ENCODE measurements around the gene SELPLG.
"Not testable (repeated sequence)": the region's sequence is repeated elsewhere in the genome, so short reads cannot be mapped to it uniquely, and the experiment has no call there.

The SELPLG gene

GRCh38 chr12:108657130-108657745 is 23.5 kb upstream of the SELPLG start:
- in situ Hi-C loops (cut with HindIII; ENCODE audit: low sequenced_read_pairs) = no loop called here

GRCh38 chr12:108656247-108656646 is 22.6 kb upstream of the SELPLG start:
- in situ Hi-C loops (cut with HindIII; ENCODE audit: low sequenced_read_pairs) = not testable (repeated sequence)

- in situ Hi-C loops (cut with HindIII; ENCODE audit: low sequenced_read_pairs) = not testable (repeated sequence)
These were observed 22.1 kb upstream of the SELPLG start for GRCh38 chr12:108655812-108656175.

DNA sequence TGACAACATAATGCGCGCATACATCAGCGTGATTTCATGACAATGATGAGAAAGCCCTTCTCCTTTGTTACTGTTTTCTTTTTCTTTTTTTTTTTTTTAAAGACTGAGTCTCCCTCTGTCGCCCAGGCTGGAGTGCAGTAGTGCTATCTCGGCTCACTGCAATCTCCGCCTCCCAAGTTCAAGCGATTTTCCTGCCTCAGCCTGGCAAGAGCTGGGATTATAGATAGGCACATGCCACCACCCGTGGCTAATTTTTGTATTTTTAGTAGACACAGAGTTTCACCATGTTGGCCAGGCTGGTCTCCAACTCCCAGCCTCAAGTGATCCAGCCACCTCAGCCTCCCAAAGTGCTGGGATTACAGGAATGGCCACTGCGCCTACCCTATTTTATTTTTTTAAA is 20.9 kb upstream of the SELPLG start:
- in situ Hi-C loops (cut with HindIII; ENCODE audit: low sequenced_read_pairs) = not testable (repeated sequence)

DNA sequence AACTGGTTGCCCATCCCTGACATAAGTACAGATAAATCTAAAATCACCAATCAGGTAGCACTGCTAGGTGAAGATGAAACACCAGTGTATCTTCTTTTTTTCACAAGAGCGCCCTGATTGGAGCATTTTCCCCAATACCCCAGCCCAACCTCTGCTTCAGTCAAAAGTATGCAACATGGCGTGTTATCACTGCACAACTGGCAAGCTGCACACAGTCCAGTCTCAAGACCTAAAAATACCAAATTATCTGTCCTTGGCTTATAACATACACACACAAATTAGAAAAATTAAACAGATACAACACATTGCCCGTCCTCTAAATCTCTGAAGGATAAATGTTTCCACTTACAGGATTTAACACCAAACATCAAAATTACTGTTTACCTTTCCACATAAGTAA is 20.2 kb upstream of the SELPLG start:
- in situ Hi-C loops (cut with HindIII; ENCODE audit: low sequenced_read_pairs) = no loop called here

- in situ Hi-C loops (cut with HindIII; ENCODE audit: low sequenced_read_pairs) = no loop called here
These were observed 19.4 kb upstream of the SELPLG start for GRCh38 chr12:108653082-108653516.

- in situ Hi-C loops (cut with HindIII; ENCODE audit: low sequenced_read_pairs) = no loop called here
These were observed 16.4 kb upstream of the SELPLG start for GRCh38 chr12:108650083-108650482.

GRCh38 chr12:108649669-108650068 is 16.0 kb upstream of the SELPLG start:
- in situ Hi-C loops (cut with HindIII; ENCODE audit: low sequenced_read_pairs) = no loop called here

DNA sequence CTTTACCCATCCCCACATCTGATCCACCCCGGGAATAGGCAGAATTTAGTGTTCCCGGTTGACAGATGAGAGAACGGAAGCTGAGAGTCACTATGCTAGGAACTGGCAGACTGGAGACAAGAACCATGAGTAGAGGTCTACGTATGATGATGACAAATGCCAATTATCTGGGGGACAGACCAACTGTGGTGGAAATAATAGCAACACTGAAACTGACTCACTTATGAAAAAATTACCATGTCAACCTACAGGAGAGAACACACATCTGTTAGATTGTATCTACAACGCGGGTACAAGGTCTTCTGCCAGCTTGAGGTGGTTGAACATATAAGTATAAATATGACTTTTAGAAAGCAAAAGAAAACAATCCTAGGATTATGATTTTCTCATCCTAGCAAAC is 15.4 kb upstream of the SELPLG start:
- in situ Hi-C loops (cut with HindIII; ENCODE audit: low sequenced_read_pairs) = no loop called here

DNA sequence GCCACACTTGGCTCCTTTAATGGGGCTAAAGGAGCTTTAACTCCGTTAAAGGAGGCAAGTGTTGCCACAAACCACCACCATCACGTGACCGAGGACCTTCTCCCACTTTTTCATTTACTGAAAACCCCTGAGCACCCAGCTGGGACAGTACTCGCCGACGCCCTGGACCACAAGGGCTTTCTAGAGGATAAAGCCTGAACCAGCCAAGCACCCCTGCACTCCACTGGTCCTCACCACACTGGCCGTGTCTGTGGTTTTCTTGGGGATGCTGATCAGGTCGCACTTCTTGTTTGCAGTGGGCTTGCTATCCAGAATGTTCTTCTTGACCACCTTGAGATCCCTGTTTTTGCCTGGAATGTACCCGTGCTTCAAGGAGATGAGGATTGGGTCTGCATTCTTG is 14.7 kb upstream of the SELPLG start:
- in situ Hi-C loops (cut with HindIII; ENCODE audit: low sequenced_read_pairs) = no loop called here

DNA sequence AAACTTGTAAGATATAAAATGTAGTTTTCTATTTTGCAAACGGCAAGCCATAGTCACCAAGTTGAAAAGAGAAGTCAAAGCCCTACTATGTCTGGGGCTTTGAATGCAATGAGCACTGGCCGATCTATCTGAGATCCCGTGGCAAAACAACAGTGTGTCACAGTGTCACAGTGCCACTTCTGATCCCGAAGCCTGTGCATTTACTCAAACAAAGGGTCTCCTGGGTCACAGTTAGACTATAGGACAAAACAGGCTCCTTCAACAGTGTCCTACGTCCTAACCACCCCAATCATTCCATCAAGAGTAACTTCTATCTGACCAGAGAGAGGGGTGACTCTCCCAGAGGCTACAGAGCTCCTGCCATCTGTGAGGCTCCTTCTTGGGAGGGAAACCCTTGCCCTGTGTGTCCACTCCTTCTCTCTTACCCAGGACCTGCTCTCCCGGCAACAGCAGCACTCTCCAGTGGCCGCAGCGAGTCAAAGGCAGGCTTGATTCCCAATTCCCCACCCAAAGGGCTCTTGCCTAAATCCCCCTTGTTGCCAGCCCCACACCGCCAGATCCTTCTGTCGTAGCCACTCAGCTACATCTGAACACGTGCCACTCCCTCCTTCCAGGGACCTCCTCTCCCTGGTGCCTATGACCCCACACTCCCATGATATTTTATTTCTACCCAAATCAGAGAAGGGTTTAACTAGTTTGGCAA is 14.0 kb upstream of the SELPLG start:
- in situ Hi-C loops (cut with HindIII; ENCODE audit: low sequenced_read_pairs) = no loop called here

GRCh38 chr12:108646600-108647579 is 13.2 kb upstream of the SELPLG start:
- in situ Hi-C loops (cut with HindIII; ENCODE audit: low sequenced_read_pairs) = no loop called here

DNA sequence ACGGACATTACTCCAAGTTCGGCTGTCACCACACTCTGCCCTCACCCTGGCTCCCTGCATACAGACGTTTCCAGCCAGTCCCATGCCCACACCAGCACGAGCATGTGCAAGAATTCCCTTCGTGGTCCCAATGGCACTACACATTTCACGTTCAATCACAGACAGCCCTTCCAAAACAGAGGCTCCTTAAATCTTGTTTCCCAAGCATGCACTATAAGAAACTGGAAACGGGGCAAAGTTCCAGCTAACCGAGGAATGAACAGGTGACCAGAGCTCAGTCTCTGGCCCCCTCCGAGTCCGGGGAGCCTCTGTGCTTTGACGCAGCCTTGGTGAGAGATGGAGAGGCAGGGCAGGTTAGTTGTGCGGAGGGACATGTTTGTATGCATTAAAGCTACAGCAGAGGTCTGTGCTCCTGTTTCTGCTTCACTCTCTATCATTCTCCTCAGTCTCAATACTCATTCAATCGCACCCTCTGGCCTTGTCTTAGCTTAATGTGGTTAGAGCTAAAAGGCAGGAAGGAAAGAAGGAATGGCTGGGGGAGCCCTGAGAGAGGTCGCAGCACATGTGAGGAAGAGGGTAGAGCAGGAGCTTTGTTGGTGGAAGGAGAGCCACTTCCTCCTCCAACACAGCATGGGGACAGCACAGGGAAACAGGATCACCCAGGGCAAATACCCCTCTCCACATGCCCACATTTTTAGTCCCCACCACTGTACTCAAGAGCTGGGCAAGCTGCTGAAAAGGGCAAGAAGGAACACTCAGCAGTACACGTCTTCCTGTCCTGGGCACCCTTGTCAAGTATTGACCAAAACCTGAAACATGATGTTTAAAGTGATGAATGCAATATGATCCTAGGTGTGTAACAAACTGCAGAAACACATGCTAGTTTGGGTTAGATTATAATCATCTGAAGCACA is 12.2 kb upstream of the SELPLG start:
- in situ Hi-C loops (cut with HindIII; ENCODE audit: low sequenced_read_pairs) = no loop called here

- in situ Hi-C loops (cut with HindIII; ENCODE audit: low sequenced_read_pairs) = loop anchor here (5.0 kb wide), 1 partner anchor 52 kb away; no protein-coding TSS in a partner anchor
These were observed 11.1 kb upstream of the SELPLG start for GRCh38 chr12:108644811-108645120.

- in situ Hi-C loops (cut with HindIII; ENCODE audit: low sequenced_read_pairs) = loop anchor here (5.0 kb wide), 1 partner anchor 52 kb away; no protein-coding TSS in a partner anchor
These were observed 10.5 kb upstream of the SELPLG start for GRCh38 chr12:108643941-108644810.

DNA sequence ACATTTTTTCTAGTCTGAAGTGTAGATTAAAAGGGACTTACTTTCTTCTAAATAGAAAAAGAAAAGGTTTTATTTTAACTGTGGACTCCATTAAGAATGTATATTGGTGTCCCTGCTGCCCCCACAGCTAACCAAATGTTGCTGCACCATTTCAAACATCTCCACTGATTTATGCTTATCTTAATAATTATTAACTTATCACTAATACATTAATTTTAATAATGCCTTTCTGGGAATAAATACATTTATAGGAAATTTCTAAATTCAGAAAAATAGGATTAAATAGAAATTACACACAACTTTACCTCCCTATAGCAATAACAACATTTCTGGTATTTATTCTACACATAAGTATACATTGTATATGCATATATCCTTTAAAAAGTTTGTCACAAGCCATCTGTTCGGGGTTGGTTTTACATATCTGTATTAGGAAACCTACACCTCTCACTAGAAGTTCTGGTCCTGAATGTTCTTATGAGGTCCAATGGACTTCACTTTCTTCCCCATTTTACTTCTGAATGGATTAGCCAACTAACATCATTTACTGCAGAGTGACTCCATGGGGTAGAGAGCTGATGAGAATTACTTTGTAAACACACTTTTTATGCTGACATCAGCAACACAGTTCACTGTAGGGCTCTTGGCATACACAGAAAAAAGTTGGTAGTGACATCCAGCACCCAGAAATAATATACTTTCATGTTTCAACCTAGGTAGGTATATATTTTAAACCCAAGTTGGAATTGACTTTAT is 9.4 kb upstream of the SELPLG start:
- in situ Hi-C loops (cut with HindIII; ENCODE audit: low sequenced_read_pairs) = loop anchor here (5.0 kb wide), 1 partner anchor 51 kb away; no protein-coding TSS in a partner anchor

- in situ Hi-C loops (cut with HindIII; ENCODE audit: low sequenced_read_pairs) = loop anchor here (5.0 kb wide), 1 partner anchor 50 kb away; no protein-coding TSS in a partner anchor
These were observed 8.7 kb upstream of the SELPLG start for GRCh38 chr12:108642269-108642870.

All from endothelial cell of hepatic sinusoid (primary cell).